Right hindlimb (tissue), 1 donor: ENCODE results near the gene APCDD1.

Experiments used
- DNase-seq: peaks from one replicate; pipeline ENCODE4 v3.0.0-alpha.2; 2018

APCDD1 gene

GRCh38 chr18:10432781-10433180, 21.7 kb upstream of the APCDD1 start:
- DNase-seq = no peak

DNA sequence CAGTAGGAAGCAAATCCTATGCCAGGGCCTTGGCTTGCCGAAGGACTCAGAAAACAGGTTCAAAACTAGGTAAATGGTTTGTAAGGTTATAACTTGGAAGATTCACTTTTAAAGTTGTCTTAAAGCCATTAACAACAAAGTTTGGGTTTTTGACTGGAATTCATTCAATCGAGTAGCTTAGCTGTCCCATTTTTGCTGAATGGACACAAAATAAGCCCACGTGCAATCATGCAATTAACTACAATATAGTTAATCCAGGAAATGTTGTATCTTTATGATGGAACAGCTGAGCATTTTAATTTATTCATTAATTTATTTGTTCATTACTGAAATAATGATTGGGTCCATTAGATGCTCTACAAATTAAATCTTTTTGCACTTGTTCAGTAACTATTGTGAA, 18.3 kb upstream of the APCDD1 start:
- DNase-seq = no peak

DNA sequence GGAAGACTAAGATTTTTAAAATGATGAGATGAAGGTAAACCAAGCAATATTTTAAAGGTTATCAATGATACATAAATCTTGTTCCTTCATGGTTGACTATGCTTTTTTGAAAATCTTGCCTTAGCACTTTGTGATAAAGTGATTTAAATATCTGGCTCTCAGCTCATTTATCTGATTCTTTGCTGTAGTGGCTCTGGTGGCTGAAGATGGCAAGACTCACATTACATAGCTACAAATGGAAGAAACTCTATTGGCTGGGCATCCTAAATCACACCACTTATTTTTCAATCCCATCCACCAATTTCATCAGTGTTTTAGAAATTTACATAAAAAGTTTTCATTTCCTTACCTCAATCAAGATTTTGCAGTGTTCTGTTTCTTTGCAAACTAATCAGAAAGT, 16.6 kb upstream of the APCDD1 start:
- DNase-seq = no peak

GRCh38 chr18:10439898-10440297, 14.5 kb upstream of the APCDD1 start:
- no peak for DNase-seq

DNA sequence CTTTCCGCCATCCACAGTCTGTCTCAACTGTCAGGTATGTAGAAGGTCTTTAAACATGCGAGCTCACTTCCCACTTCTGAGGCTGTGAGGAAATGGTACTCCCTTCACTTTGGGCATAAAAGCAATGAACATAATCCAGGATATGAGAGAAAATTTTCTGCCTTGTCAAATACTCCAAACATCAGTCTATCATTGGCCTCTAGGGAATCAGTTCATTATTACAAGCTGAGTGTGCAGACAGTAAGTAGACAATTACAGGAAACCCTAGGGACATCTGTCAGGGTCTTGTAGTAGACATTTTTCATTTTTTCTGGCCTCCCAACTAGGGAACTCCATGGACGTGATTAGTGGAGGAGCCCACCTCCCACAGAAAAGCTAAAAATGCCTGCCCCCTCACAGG, 13.6 kb upstream of the APCDD1 start:
- DNase-seq = no peak

- DNase-seq = no peak
Measured at GRCh38 chr18:10441472-10441871, 13.0 kb upstream of the APCDD1 start.

DNA sequence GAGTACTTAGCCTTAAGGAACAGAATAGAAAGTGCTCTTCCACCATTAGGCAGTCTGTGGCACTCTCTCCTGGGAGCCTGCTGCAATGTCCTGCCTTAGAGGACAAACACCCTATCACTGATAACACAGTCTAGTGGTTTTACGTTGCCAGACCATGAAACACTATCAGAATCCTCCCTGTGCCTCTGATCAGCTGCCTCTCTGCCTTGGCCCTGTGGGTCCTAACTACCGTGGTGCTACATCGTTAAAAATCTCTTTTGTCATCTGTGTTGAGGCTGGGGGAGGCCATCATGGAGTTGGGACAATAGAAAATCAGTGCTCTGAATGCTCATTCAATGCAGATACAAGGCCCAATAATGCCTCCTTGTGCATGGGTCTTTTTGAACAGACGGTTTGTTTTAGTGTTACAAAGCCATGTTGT, 11.9 kb upstream of the APCDD1 start:
- no peak for DNase-seq

- DNase-seq = no peak
Measured at GRCh38 chr18:10443001-10443400, 11.4 kb upstream of the APCDD1 start.

DNA sequence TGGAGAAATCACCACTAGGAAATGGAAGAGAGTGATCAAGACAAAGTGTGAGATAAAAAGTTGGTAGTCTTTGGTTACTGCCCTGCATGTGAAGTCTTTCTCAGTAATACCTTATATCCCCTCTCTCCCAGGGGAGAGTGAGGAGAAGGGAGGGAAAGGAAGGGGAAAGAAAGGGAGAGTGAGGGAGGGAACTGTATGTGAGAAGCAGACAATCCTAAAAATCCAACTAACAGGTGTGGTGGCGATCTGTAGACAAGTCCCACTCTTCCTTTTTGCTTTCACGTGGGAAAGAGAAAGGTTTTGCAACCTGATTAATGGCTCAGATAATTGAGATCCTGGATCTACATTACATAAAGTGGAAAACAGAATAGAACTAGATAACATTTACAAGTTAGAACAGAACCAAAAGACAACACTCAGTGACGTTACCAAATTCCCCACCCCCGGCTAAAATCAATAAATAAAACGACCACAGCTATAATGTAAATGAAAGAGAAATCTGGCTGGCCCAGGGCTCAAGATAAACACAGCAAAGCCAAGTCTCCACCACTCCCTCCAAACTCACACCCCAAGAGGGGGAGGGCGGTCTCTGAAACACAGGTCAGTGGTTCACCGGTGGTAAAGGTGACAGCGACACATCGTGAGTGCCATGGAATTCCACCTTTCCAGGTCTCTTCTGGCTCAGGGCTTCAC, 10.0 kb upstream of the APCDD1 start:
- DNase-seq = no peak

DNA sequence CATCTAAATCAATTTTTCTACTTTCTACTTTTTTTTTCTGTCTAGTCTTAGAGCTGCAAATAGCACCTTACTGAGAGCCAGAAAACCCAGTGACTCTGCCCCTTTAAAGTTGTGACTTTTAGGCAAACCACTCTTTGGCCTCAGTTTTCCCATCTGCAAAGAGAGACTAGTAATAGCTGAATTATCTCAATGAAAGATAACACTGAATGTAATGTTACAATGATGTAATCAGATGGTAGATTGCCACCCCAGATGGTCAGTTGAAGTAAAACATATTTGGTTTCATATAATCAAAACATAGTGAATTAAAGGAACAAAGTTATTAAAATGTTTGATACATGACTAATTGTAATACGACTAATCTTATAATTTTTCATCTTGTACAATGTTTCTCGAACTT, 5.0 kb upstream of the APCDD1 start:
- DNase-seq = no peak

DNA sequence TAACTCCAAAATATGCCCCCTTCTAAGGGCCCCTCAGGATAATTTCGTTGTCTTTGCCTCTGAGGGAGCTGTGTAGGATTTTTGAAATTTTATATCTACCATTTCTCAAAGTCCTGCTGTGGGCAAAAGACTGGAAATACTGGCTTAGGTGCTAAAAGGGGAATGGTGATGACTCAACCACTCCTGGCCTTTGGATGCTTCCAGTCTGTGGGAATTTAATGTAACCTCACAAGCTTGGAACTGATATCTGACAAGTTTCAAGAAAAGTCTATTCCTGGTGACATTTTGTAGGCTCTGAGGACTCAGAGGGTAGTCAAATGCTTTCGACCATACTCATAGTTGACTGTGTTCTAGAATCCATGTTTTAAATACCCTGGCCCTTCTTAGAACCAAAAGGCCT, 3.4 kb upstream of the APCDD1 start:
- no peak for DNase-seq

GRCh38 chr18:10453261-10453805, 1.1 kb upstream of the APCDD1 start:
- no peak for DNase-seq

- peak; percentile 51 for DNase-seq
Measured at GRCh38 chr18:10454681-10455557, 484 bp downstream of the APCDD1 start.

DNA sequence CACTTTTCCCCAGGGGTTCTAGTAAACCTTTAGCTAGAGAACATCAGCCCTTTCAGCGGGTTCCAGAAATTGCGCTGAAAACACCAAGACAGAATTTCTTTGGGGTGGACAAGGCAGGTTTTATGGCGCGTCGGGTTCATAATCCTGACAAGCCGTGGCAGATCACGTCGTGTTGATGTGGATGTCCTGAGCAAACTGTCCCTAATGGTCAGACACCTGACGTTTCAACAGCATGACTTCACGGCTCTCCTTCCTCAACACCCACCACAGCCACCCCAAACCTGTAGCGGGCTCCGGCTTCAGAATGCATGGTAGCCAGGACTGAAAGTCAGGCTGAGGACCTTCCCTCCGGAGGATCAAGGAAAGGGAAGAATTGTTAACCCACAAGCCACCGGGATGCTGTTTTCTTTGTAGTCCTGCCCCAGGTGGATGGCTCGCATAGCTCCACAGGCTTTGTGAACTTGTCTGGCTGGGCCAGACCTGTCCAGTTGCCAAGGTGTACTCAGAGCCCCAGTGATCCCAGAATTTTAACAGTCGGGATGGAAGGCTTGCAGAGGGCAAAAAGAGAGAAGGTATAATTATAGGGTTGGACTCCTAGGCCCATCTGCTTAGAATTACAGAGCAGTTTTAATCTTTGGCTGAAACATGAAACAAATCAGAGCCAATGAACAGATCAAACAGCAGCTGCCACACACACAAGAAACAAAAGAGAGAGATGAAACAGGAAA, 1.5 kb downstream of the APCDD1 start:
- DNase-seq = no peak

GRCh38 chr18:10456718-10457117, 2.3 kb downstream of the APCDD1 start:
- no peak for DNase-seq

GRCh38 chr18:10457128-10457527, 2.7 kb downstream of the APCDD1 start:
- DNase-seq = no peak

- no peak for DNase-seq
Measured at GRCh38 chr18:10457767-10458166, 3.3 kb downstream of the APCDD1 start.

DNA sequence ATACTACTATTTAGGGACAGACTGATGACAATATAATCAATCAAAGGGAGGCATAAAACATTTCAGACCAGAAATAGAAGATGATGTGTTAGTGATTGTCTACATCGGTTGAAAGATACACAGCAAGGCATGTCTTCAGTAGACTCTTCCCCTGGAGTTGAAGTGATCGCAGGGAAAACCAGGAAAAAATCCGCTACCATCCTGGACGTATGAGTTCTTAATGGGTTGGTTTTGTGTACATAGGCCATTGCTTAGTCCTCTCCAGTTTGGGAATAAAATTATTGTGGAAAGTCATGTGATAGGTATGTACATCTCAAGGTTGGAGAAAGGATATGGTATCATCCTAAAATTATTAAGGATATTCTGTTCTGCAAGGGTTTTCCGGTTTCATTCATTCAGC, 4.3 kb downstream of the APCDD1 start:
- DNase-seq = no peak

DNA sequence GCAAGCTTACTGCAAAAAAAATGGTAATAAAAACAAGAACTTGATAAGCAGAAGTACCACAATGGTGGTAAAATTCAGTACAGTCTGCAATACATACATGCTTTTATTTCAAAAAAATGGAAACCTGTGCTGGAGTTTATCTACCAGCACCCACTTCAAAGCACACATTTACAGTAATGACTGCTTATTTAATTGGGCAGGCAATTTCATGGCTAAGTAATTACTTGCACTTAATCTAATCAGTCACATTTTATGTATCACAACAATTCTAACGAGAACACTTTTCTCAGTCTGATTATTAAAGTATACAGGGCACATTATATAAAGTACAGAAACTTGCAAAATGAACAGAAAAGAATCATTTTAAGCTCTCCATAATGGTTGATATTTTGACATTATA, 5.2 kb downstream of the APCDD1 start:
- DNase-seq = no peak

DNA sequence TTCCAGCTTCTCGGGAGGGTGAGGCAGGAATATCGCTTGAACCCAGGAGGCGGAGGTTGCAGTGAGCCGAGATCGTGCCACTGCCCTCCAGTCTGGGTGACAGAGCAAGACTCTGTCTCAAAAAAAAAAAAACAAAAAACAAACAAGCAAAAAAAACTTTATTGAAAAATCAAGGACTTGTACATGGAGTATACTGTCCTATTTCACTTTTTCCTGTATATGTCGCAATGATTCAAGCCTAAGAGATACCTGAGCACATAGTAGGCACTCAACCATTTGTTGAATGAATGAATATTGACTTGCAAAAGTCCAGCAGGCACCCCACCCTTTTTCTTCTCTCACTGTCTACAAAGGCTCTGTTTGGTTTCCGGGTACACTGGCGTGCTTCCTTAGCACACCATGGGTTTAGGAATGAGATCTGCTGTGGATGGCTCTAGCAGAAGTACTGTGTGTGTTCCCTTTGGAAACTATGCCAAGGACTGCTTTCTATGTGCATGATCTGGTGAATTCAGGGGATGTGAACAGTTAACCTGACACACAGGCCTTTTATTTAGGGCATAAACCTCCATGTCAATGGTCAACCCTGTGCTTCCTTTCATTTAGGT, 6.1 kb downstream of the APCDD1 start:
- no peak for DNase-seq

DNA sequence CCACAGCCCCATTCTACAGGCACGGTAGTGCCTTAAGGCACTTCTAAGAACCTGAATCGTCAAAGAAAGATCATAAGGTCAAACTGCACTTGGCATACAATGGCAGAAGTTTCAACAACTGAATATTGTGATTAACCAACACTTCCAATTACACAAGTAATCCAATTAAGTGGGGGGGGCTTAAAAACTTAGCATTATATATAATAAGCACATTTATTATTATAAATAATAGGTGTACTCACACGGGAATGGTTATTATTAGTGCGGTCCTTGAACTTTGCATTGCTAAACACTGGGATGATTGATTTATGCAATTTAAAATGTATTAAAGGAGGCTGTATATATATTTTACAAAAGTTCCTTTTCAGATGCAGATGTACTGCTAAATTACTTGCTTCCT, 7.6 kb downstream of the APCDD1 start:
- no peak for DNase-seq

GRCh38 chr18:10462597-10462996, 8.2 kb downstream of the APCDD1 start:
- DNase-seq = no peak

DNA sequence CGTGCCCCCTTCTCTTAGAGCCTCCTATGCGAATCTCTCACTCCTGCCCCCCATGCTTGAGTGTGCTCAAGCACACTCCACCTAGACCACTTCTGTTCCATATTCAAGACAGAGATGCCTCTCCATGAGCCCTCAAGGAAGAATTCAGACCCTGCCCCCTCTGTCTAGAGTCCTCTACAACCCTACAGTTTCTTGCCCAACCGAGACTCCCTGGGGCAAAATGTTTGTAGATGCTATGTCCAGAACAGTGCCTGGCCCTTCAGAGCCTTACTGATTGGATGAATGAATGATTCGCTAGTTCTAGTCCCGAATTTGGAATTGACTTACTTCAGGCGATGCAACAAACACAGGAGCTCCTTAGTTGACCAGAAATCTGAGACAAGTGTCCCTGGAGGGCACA, 8.7 kb downstream of the APCDD1 start:
- no peak for DNase-seq
